Sigmoid colon (tissue), 7 donors: ENCODE data around the gene HAUS8. TPM values are rescaled to one million over a fixed set of nuclear protein-coding genes. Genes with fewer than 3 reads are reported as not detected.

Experiments
- DNase-seq: peaks from one replicate; pipeline ENCODE4 v3.0.0-alpha.2; 2019
- H3K27ac ChIP-seq, 4 donors: fragments of 200-600 bp; sonication (generic); one replicate each; pipeline ENCODE4 v1.5.1; 2016 to 2019; ENCODE audit warnings: mild to moderate bottlenecking in 1 of 4
- H3K27me3 ChIP-seq, 3 donors: fragments of 200-600 bp; sonication (generic); one replicate each; pipeline ENCODE4 v1.5.1; 2019; ENCODE audit warnings: mild to moderate bottlenecking in 1 of 3
- H3K36me3 ChIP-seq, 4 donors: fragments of 200-600 bp; sonication (generic); one replicate each; pipeline ENCODE4 v1.5.1; 2016 to 2019
- H3K4me1 ChIP-seq, 4 donors: fragments of 200-600 bp; sonication (generic); one replicate each; pipeline ENCODE4 v1.5.1; 2017 to 2019
- H3K4me3 ChIP-seq, 4 donors: fragments of 200-600 bp; sonication (generic); one replicate each; pipeline ENCODE4 v1.5.1; 2017 to 2019; ENCODE audit warnings: mild to moderate bottlenecking in 2 of 4, moderate library complexity in 1 of 4
- H3K9me3 ChIP-seq, 4 donors: fragments of 200-600 bp in 3 of 4; sonication (generic) in 3 of 4; one replicate each; pipeline versions ENCODE4 v1.5.1 to v1.6.1; 2013 to 2019
- EP300 ChIP-seq, 4 donors: sonication (generic); formaldehyde crosslinking; IDR thresholded peaks; one replicate each; pipeline ENCODE4 v1.6.1; 2017; ENCODE audit warnings: antibody characterized with exemption in 4 of 4
- POLR2A ChIP-seq, 2 donors: fragments of 450-650 bp; IDR thresholded peaks; one replicate each; pipeline ENCODE4 v1.6.1; 2016; ENCODE audit warnings: antibody characterized with exemption in 2 of 2, mild to moderate bottlenecking in 2 of 2, moderate library complexity in 2 of 2
- POLR2AphosphoS5 ChIP-seq, 4 donors: sonication (generic); formaldehyde crosslinking; IDR thresholded peaks; one replicate each; pipeline ENCODE4 v1.6.1; 2017; ENCODE audit warnings: antibody characterized with exemption in 4 of 4
- WGBS, 2 donors: extraction: QIAGEN DNeasy Blood & Tissue Kit; methylation state at CpG; one replicate each; pipeline ENCODE4 v1.1.7; 2013; 5-methylcytosine and 5-hydroxymethylcytosine counted together
- intact Hi-C: fragments of 100-400 bp; cut with DNase I; formaldehyde crosslinking; loops from one replicate; pipeline ENCODE4 v1.15.1; 2023
- polyA plus RNA-seq, 3 donors: library from polyadenylated mRNA; stranded (reverse); fragments of 200-250 nt; gene quantifications; one replicate each; pipeline ENCODE4 v1.2.3, GENCODE V29; 2013
- total RNA-seq, 4 donors: library from RNA; depleted of rRNA; stranded (reverse); fragments of >200 nt; gene quantifications; one replicate each; pipeline ENCODE4 v1.1.0, GENCODE V29; 2016
- TF ChIP-seq, protein P1 (sequence below), 4 experiments: fragments of 450-650 bp in 3 of 4; fragments of 200-600 bp in 1 of 4; IDR thresholded peaks; one replicate each; pipeline ENCODE4 v1.5.1; 2016 to 2019; ENCODE audit warnings: antibody characterized with exemption in 4 of 4, mild to moderate bottlenecking in 3 of 4, moderate library complexity in 2 of 4
- donor health status: healthy with polysubstance abuse.
- donor health status: Bipolar disorder and iron deficiency.
- donor health status: healthy.

The HAUS8 gene
- total and polyA plus RNA-seq, 7 donors = 6.7 to 14.8 (median 10.4) TPM

DNA sequence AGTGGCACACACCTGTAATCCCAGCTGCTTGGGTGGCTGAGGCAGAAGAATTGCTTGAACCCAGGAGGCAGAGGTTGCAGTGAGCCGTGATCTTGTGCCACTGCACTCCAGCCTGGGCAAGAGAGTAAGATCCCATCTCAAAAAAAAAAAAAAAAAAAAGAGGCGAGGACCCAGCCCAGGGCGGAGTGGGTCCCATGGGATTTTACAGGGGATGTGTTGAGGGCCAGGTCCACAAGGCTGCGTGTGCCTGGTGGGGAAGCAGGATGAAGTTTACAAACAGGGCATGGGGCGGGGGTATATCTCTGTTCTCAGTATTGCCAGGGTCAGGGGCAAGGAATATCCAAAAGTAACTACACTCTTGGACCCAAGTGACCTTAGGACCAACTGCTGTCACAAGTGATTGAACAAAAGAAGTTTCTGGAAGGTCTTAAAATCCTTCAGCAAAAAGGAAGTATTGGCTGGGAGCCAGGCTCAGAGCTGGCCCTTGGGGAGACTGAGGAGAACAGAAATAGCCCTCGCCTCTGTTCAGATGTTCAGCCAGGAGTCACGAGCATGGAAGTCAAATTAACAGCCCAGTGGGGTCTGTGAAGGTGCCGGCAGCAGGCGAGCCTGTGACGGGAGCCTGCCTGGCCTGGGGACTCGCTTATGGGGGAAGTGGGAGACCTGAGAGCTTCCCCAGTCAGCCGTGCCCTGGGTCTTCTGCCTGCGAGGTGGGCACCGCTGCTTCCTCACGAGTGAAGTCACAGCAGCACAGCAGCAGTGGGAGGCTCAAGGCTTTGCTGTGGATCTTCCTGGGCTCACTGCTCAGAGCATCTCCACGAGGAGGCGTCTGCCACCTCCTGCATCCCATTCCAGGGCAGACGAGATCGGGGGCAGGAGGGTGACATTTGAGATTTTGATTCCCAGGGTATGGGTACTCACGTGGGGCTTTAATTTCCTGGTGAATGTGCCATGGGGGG lies 6.7 kb upstream of the HAUS8 start:
- Histone ChIP-seq H3K4me1 (peaks cover 0 to 85% (median 56%) of the 10 kb centered on the region in 4 donors), H3K36me3 (no peaks in the 10 kb centered on the region), H3K27ac (peak overlapping the region; percentile 90 to 94 (median 92)), H3K27me3 (no peaks in the 10 kb centered on the region), H3K9me3 (no peaks in the 10 kb centered on the region), H3K4me3 (no peak overlapping the region)
- TF ChIP-seq, protein P1, sequence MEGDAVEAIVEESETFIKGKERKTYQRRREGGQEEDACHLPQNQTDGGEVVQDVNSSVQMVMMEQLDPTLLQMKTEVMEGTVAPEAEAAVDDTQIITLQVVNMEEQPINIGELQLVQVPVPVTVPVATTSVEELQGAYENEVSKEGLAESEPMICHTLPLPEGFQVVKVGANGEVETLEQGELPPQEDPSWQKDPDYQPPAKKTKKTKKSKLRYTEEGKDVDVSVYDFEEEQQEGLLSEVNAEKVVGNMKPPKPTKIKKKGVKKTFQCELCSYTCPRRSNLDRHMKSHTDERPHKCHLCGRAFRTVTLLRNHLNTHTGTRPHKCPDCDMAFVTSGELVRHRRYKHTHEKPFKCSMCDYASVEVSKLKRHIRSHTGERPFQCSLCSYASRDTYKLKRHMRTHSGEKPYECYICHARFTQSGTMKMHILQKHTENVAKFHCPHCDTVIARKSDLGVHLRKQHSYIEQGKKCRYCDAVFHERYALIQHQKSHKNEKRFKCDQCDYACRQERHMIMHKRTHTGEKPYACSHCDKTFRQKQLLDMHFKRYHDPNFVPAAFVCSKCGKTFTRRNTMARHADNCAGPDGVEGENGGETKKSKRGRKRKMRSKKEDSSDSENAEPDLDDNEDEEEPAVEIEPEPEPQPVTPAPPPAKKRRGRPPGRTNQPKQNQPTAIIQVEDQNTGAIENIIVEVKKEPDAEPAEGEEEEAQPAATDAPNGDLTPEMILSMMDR (IDR thresholded peaks at IDR 0.05) = no peak
- no peak for TF ChIP-seq EP300 (IDR thresholded peaks at IDR 0.05)
- TF ChIP-seq POLR2A (IDR thresholded peaks at IDR 0.05) = no peak
- no peak for TF ChIP-seq POLR2AphosphoS5 (IDR thresholded peaks at IDR 0.05)
- 71 to 82% methylated on average over 20 of the region's 20 CpGs for WGBS, 2 donors
- intact Hi-C loops = no loop called here
- no peak for DNase-seq

DNA sequence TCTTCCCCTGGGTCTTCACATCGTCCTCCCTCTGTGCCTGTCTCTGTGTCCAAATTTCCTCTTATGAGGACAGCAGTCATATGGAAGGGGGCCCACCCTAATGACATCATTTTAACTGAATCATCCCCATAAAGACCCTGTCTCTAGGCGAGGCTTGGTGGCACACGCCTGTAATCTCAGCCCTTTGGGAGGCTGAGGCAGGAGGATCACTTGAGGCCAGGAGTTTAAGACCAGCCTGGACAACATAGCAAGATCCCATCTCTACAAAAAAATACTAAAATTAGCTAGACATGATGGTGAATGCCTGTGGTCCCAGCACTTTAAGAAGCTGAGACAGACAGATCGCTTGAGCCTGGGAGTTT lies 5.2 kb upstream of the HAUS8 start:
- 87 to 88% methylated on average over 4 of the region's 4 CpGs for WGBS, 2 donors
- no peaks in the 10 kb centered on the region for H3K9me3 ChIP-seq
- H3K27me3 ChIP-seq = no peaks in the 10 kb centered on the region
- no peak for DNase-seq
- no peaks in the 10 kb centered on the region for H3K36me3 ChIP-seq
- peak overlapping the region; percentile 90 to 94 (median 92) for H3K27ac ChIP-seq
- H3K4me1 ChIP-seq = peaks cover 0 to 87% (median 57%) of the 10 kb centered on the region in 4 donors
- intact Hi-C loops = no loop called here
- H3K4me3 ChIP-seq = peak overlapping the region in 3 of 4 donors; percentile 36 to 42 (median 37)
- TF ChIP-seq POLR2AphosphoS5 (IDR thresholded peaks at IDR 0.05) (no peak), EP300 (IDR thresholded peaks at IDR 0.05) (no peak), POLR2A (IDR thresholded peaks at IDR 0.05) (no peak)
- TF ChIP-seq, protein P1 (IDR thresholded peaks at IDR 0.05) = no peak

DNA sequence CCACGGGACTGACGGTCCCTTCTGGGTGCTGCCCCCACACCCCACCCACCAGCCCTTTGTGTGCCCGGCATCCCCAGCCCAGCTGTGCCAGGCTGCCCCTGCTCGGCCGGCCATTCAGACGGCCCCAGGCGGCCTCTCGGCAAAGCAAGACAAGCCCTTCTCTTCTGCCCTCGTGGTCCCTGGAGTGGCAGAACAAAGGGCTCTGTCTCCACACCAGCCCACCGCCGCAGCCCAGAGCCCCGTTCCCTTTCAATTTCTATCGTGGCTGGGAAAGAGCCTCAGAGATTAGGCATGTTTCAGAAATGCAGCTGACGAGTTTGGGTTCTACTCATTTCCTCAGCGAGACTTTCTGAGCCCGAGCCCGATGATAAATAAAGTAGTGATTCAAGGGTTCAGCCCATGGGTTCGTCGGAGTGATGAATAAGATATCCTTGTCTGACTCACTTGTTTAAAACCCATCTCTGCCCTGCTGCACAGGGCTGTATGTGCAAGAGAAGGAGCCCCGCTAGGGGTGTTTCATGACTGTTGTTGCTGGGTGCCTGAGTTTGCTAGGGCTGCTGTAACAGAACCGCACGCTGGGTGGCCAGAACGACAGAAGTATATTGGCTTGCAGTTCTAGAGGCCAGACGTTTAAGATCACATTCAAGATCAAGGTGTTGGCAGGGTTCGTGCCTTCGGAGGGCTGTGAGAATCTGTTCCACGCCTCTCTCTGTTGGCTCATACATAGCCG lies 4.6 kb upstream of the HAUS8 start:
- TF ChIP-seq, protein P1 (IDR thresholded peaks at IDR 0.05) = peak; percentile 62 to 77 (median 64)
- TF ChIP-seq EP300 (IDR thresholded peaks at IDR 0.05) (no peak), POLR2A (IDR thresholded peaks at IDR 0.05) (peak; percentile 12 to 25), POLR2AphosphoS5 (IDR thresholded peaks at IDR 0.05) (peak in 3 of 4 donors; percentile 31 to 76 (median 71))
- 53 to 71% methylated on average over 28 of the region's 28 CpGs for WGBS, 2 donors
- no peaks in the 10 kb centered on the region for H3K9me3 ChIP-seq
- H3K4me3 ChIP-seq = peak overlapping the region; percentile 21 to 42 (median 36)
- H3K36me3 ChIP-seq = no peaks in the 10 kb centered on the region
- peak overlapping the region; percentile 90 to 94 (median 92) for H3K27ac ChIP-seq
- H3K27me3 ChIP-seq = no peaks in the 10 kb centered on the region
- DNase-seq = peak; percentile 96
- peaks cover 0 to 83% (median 55%) of the 10 kb centered on the region in 4 donors for H3K4me1 ChIP-seq
- intact Hi-C loops = loop anchor here (2.0 kb wide), 1 partner anchor 27 kb away; no protein-coding TSS in a partner anchor

DNA sequence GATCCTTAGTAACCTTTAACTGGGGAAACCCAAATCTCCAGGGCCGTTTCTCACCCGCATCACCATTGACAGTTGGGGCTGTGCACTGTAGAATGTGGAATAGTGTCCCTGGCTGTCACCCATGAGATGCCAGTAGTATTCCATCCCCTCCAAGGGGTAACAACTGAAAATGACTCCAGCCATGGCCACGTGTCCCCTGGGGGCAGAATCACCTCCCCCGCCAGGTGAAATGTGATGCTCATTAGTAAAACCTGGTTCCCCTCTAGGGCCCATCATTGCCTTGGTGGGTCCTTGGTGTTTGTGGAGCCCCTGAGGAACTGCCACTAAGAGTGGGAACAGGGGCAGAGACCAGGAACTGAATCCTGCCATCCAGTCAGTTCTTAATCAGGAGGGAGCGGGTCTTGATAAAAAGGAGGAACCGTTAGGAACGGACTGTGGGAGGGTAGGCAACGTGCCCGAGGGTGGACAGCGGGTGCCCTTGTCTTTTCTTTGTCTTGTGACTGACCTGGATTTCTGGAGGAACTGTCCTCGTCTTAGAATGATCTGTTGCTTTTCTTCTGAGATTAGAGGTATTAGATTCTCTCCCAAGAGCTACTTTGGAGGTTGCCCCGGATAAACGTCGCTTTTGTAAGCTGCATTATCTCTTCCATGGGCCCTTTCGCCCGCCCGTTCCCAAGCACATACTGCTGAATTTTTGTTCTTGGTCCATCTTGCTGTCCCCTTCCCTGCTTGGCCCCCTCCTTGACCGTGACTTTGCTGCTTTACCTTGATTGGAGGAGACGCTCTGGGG lies 3.9 kb upstream of the HAUS8 start:
- Histone ChIP-seq H3K4me3 (peak overlapping the region; percentile 21 to 42 (median 36)), H3K27me3 (no peaks in the 10 kb centered on the region), H3K36me3 (no peaks in the 10 kb centered on the region), H3K27ac (peak overlapping the region; percentile 90 to 94 (median 92)), H3K9me3 (no peaks in the 10 kb centered on the region), H3K4me1 (peaks cover 0 to 88% (median 59%) of the 10 kb centered on the region in 4 donors)
- TF ChIP-seq EP300 (IDR thresholded peaks at IDR 0.05) = no peak
- TF ChIP-seq POLR2AphosphoS5 (IDR thresholded peaks at IDR 0.05) = no peak
- TF ChIP-seq, protein P1 (IDR thresholded peaks at IDR 0.05) = no peak
- TF ChIP-seq POLR2A (IDR thresholded peaks at IDR 0.05) = no peak
- intact Hi-C loops = loop anchor here (2.0 kb wide), 1 partner anchor 28 kb away; no protein-coding TSS in a partner anchor
- WGBS, 2 donors = 75 to 76% methylated on average over 19 of the region's 19 CpGs
- DNase-seq = no peak
